Colonic mucosa (tissue), 4 donors: Measurements from ENCODE around the gene LTBP2. TPM values are rescaled to one million over a fixed set of nuclear protein-coding genes. Genes with fewer than 3 reads are reported as not detected.

Experiments used
- DNase-seq: peaks from one replicate; pipeline ENCODE4 v3.0.0-alpha.2; 2020
- H3K27ac ChIP-seq: fragments of 200-600 bp; one replicate; pipeline ENCODE4 v1.8.0; 2021
- H3K27me3 ChIP-seq: fragments of 200-600 bp; one replicate; pipeline ENCODE4 v1.8.0; 2021
- H3K36me3 ChIP-seq: fragments of 200-600 bp; one replicate; pipeline ENCODE4 v1.8.0; 2021
- H3K4me1 ChIP-seq: fragments of 200-600 bp; one replicate; pipeline ENCODE4 v1.8.0; 2021; ENCODE audit warnings: mild to moderate bottlenecking
- H3K4me3 ChIP-seq: fragments of 200-600 bp; one replicate; pipeline ENCODE4 v1.8.0; 2021
- H3K9ac ChIP-seq, 2 donors: one replicate each; pipeline ENCODE4 v1.7.0; 2013; ENCODE audit warnings: control low read depth in 2 of 2, low read depth in 2 of 2, low read length in 2 of 2
- H3K9me3 ChIP-seq: fragments of 200-600 bp; one replicate; pipeline ENCODE4 v1.8.0; 2021
- CTCF ChIP-seq: fragments of 200-600 bp; IDR thresholded peaks from one replicate; pipeline ENCODE4 v1.8.0; 2022; ENCODE audit warnings: antibody characterized with exemption, mild to moderate bottlenecking
- intact Hi-C: fragments of 100-400 bp; cut with DNase I; formaldehyde crosslinking; loops from one replicate; pipeline ENCODE4 v1.14.1; 2022
- total RNA-seq, 2 donors: library from RNA; stranded (reverse); fragmentation: NEBNext Ultra II Directional in 1 of 2; extraction: Animal tissue kit (Norgen Biotek cat#: 25700) in 1 of 2; gene quantifications; one replicate each; pipeline ENCODE4 v1.2.1, GENCODE V29; 2021
- donor health status: healthy.
- donor health status: DM: no; HTN: no; CAD: no.
- donor health status: DM: no; HTN: no; CAD: no.

The LTBP2 gene
- total RNA-seq, 2 donors from 2014 or later: 1.9 to 3.7 TPM

GRCh38 chr14:74577948-74578275 is 34.1 kb downstream of the LTBP2 start:
- DNase-seq: no peak
- H3K4me1 ChIP-seq: no peaks in the 10 kb centered on the region

GRCh38 chr14:74577247-74577947 is 34.6 kb downstream of the LTBP2 start:
- Histone ChIP-seq H3K27ac (no peak overlapping the region), H3K4me3 (no peak overlapping the region), H3K4me1 (no peaks in the 10 kb centered on the region)

More at GRCh38 chr14:74577948-74578275, 34.1 kb downstream of the LTBP2 start:
- Histone ChIP-seq H3K36me3 (no peaks in the 10 kb centered on the region), H3K4me3 (no peak overlapping the region), H3K9ac (no peak overlapping the region), H3K27ac (no peak overlapping the region), H3K27me3 (no peaks in the 10 kb centered on the region), H3K9me3 (no peaks in the 10 kb centered on the region)
- no peak for TF ChIP-seq CTCF
- intact Hi-C loops: no loop called here

GRCh38 chr14:74575936-74576335 is 36.1 kb downstream of the LTBP2 start:
- H3K4me3 ChIP-seq: no peak overlapping the region
- intact Hi-C loops: no loop called here
- H3K27me3 ChIP-seq: no peaks in the 10 kb centered on the region
- no peaks in the 10 kb centered on the region for H3K36me3 ChIP-seq
- H3K27ac ChIP-seq: no peak overlapping the region
- no peak for TF ChIP-seq CTCF
- no peaks in the 10 kb centered on the region for H3K9me3 ChIP-seq
- no peak for DNase-seq
- H3K4me1 ChIP-seq: no peaks in the 10 kb centered on the region
- H3K9ac ChIP-seq: no peak overlapping the region

More at GRCh38 chr14:74577247-74577947, 34.6 kb downstream of the LTBP2 start:
- no peaks in the 10 kb centered on the region for H3K9me3 ChIP-seq
- intact Hi-C loops: no loop called here
- no peak for DNase-seq
- no peak for TF ChIP-seq CTCF
- no peaks in the 10 kb centered on the region for H3K27me3 ChIP-seq
- H3K9ac ChIP-seq: no peak overlapping the region
- H3K36me3 ChIP-seq: no peaks in the 10 kb centered on the region

- Histone ChIP-seq H3K9ac (no peak overlapping the region), H3K4me1 (no peaks in the 10 kb centered on the region), H3K36me3 (no peaks in the 10 kb centered on the region), H3K4me3 (no peak overlapping the region), H3K27ac (no peak overlapping the region), H3K27me3 (no peaks in the 10 kb centered on the region), H3K9me3 (no peaks in the 10 kb centered on the region)
- no peak for DNase-seq
- intact Hi-C loops: no loop called here
- TF ChIP-seq CTCF: no peak
Measured at GRCh38 chr14:74575507-74575906, 36.5 kb downstream of the LTBP2 start.

- TF ChIP-seq CTCF: no peak
- H3K9me3 ChIP-seq: no peaks in the 10 kb centered on the region
- H3K36me3 ChIP-seq: no peaks in the 10 kb centered on the region
- no peak for DNase-seq
- no peak overlapping the region for H3K9ac ChIP-seq
- no peaks in the 10 kb centered on the region for H3K4me1 ChIP-seq
- H3K4me3 ChIP-seq: no peak overlapping the region
- intact Hi-C loops: no loop called here
- no peak overlapping the region for H3K27ac ChIP-seq
- no peaks in the 10 kb centered on the region for H3K27me3 ChIP-seq
Measured at GRCh38 chr14:74574706-74575105, 37.3 kb downstream of the LTBP2 start.
